Lower leg skin (tissue), 4 donors: ENCODE measurements around the gene MEST. TPM values are rescaled to one million over a fixed set of nuclear protein-coding genes. Genes with fewer than 3 reads are reported as not detected.

ENCODE experiments used
- DNase-seq, 2 donors: peaks; one replicate each; pipeline ENCODE4 v3.0.0-alpha.2; 2019; ENCODE audit warnings: low spot score in 2 of 2
- H3K4me3 ChIP-seq: fragments of 200-600 bp; sonication (generic); 2 replicates; pipeline ENCODE4 v1.5.1; 2017; ENCODE audit warnings: mild to moderate bottlenecking, low read depth; ENCODE audit not compliant: poor library complexity, severe bottlenecking
- CTCF ChIP-seq, 3 donors: fragments of 450-650 bp; IDR thresholded peaks; one replicate each; pipeline ENCODE4 v1.5.1; 2016; ENCODE audit warnings: antibody characterized with exemption in 3 of 3, mild to moderate bottlenecking in 3 of 3, moderate library complexity in 2 of 3
- POLR2A ChIP-seq, 2 donors: fragments of 450-650 bp; IDR thresholded peaks; one replicate each; pipeline ENCODE4 v1.6.1; 2016 to 2017; ENCODE audit warnings: antibody characterized with exemption in 2 of 2, mild to moderate bottlenecking in 1 of 2, moderate library complexity in 1 of 2
- WGBS, 2 donors: methylation state at CpG; one replicate each; pipeline ENCODE4 v1.1.5; 2018; 5-methylcytosine and 5-hydroxymethylcytosine counted together
- intact Hi-C: fragments of 100-400 bp; cut with DNase I; formaldehyde crosslinking; loops from one replicate; pipeline ENCODE4 v1.15.0; 2023; ENCODE audit warnings: low total_unique reads
- total RNA-seq, 4 donors: library from RNA; depleted of rRNA; stranded (reverse); fragments of >200 nt; gene quantifications; one replicate each; pipeline ENCODE4 v1.1.0, GENCODE V29; 2016

Gene MEST
- total RNA-seq, 4 donors from 2014 or later, result 0.79 to 6.8 (median 4.9) TPM

- intact Hi-C loops, result no loop called here
- DNase-seq, result no peak
- H3K4me3 ChIP-seq, result no peak overlapping the region
- TF ChIP-seq CTCF (IDR thresholded peaks at IDR 0.05), result no peak
- TF ChIP-seq POLR2A (IDR thresholded peaks at IDR 0.05), result no peak
- 74 to 84% methylated on average over 9 of the region's 9 CpGs for WGBS, 2 donors
These were observed 15.4 kb upstream of the MEST start for GRCh38 chr7:130476297-130477150.

- DNase-seq, result no peak
- 55 to 73% methylated on average over 3 of the region's 3 CpGs for WGBS, 2 donors
- intact Hi-C loops, result no loop called here
- H3K4me3 ChIP-seq, result no peak overlapping the region
- no peak for TF ChIP-seq POLR2A (IDR thresholded peaks at IDR 0.05)
- no peak for TF ChIP-seq CTCF (IDR thresholded peaks at IDR 0.05)
These were observed 12.9 kb upstream of the MEST start for GRCh38 chr7:130478991-130479390.

GRCh38 chr7:130479716-130480400 is 12.0 kb upstream of the MEST start:
- intact Hi-C loops, result no loop called here
- H3K4me3 ChIP-seq, result no peak overlapping the region
- WGBS, 2 donors, result 91 to 95% methylated on average over 1 of the region's 1 CpG
- no peak for DNase-seq
- no peak for TF ChIP-seq POLR2A (IDR thresholded peaks at IDR 0.05)
- TF ChIP-seq CTCF (IDR thresholded peaks at IDR 0.05), result no peak

- DNase-seq, result no peak
These were observed 10.0 kb upstream of the MEST start for GRCh38 chr7:130481898-130482297.

GRCh38 chr7:130483031-130483430 is 8.9 kb upstream of the MEST start:
- 95 to 98% methylated on average over 3 of the region's 3 CpGs for WGBS, 2 donors
- TF ChIP-seq CTCF (IDR thresholded peaks at IDR 0.05), result no peak
- no peak overlapping the region for H3K4me3 ChIP-seq
- no peak for DNase-seq
- intact Hi-C loops, result no loop called here

More at GRCh38 chr7:130481898-130482297, 10.0 kb upstream of the MEST start:
- 67 to 84% methylated on average over 1 of the region's 1 CpG for WGBS, 2 donors
- intact Hi-C loops, result no loop called here
- no peak for TF ChIP-seq POLR2A (IDR thresholded peaks at IDR 0.05)
- no peak for TF ChIP-seq CTCF (IDR thresholded peaks at IDR 0.05)
- no peak overlapping the region for H3K4me3 ChIP-seq
